ENCODE data around the gene COL4A3. TPM values are rescaled to one million over a fixed set of nuclear protein-coding genes. Genes with fewer than 3 reads are reported as not detected.

Gene COL4A3
- polyA plus RNA-seq, 3 donors: 0.03 TPM; not detected in 2

GRCh38 chr2:227256605-227257004 is 92.2 kb downstream of the COL4A3 start:
- Mint-ChIP-seq H3K4me3 (no peak overlapping the region), H3K27me3 (ENCODE audit: low read depth in 3 of 3) (peaks cover 0 to 2% (median 0%) of the 10 kb centered on the region in 3 donors), H3K4me1 (no peaks in the 10 kb centered on the region), H3K36me3 (no peaks in the 10 kb centered on the region), H3K9me3 (peaks cover 0 to 1% (median 0%) of the 10 kb centered on the region in 7 donors), H3K27ac (no peak overlapping the region)
- Histone ChIP-seq H4K20me1 (ENCODE audit: insufficient read depth, low read length) (no peaks in the 10 kb centered on the region), H3K27ac (ENCODE audit: low read depth in 1 of 2, low read length in 2 of 2) (no peak overlapping the region), H3K4me1 (ENCODE audit: control insufficient read depth in 1 of 2, insufficient read depth in 2 of 2, low read length in 2 of 2) (no peaks in the 10 kb centered on the region), H3K4me3 (replicated peaks in 1 of 3; ENCODE audit: low read depth in 2 of 3, low read length in 3 of 3) (no peak overlapping the region), H3K9ac (ENCODE audit: insufficient read depth, low read length, poor library complexity, severe bottlenecking) (no peak overlapping the region), H3K79me2 (ENCODE audit: insufficient read depth, low read length) (no peaks in the 10 kb centered on the region), H2AFZ (ENCODE audit: insufficient read depth, low read depth, low read length, poor library complexity, severe bottlenecking) (no peak overlapping the region), H3K4me2 (replicated peaks; ENCODE audit: extremely low read depth, low read length, poor library complexity, severe bottlenecking) (no peak overlapping the region), H3K27me3 (ENCODE audit: control insufficient read depth in 2 of 2, insufficient read depth in 2 of 2, low read length in 2 of 2) (no peaks in the 10 kb centered on the region), H3K9me3 (replicated peaks in 1 of 2; ENCODE audit: control insufficient read depth in 1 of 2, insufficient read depth in 1 of 2, low read length in 2 of 2) (no peaks in the 10 kb centered on the region), H3K36me3 (replicated peaks in 1 of 2; ENCODE audit: control insufficient read depth in 1 of 2, insufficient read depth in 2 of 2, low read length in 2 of 2) (no peaks in the 10 kb centered on the region)
- no peak for DNase-seq
- intact Hi-C loops (cut with micrococcal nuclease): no loop called here
- no peak for TF ChIP-seq CTCF (IDR thresholded peaks at IDR 0.05)

GRCh38 chr2:227257820-227258219 is 93.4 kb downstream of the COL4A3 start:
- no peak for TF ChIP-seq CTCF (IDR thresholded peaks at IDR 0.05)
- Histone ChIP-seq H2AFZ (ENCODE audit: insufficient read depth, low read depth, low read length, poor library complexity, severe bottlenecking) (no peak overlapping the region), H3K4me2 (replicated peaks; ENCODE audit: extremely low read depth, low read length, poor library complexity, severe bottlenecking) (no peak overlapping the region), H3K9ac (ENCODE audit: insufficient read depth, low read length, poor library complexity, severe bottlenecking) (no peak overlapping the region), H3K79me2 (ENCODE audit: insufficient read depth, low read length) (no peaks in the 10 kb centered on the region), H3K4me1 (ENCODE audit: control insufficient read depth in 1 of 2, insufficient read depth in 2 of 2, low read length in 2 of 2) (no peaks in the 10 kb centered on the region), H3K36me3 (replicated peaks in 1 of 2; ENCODE audit: control insufficient read depth in 1 of 2, insufficient read depth in 2 of 2, low read length in 2 of 2) (no peaks in the 10 kb centered on the region), H4K20me1 (ENCODE audit: insufficient read depth, low read length) (no peaks in the 10 kb centered on the region), H3K4me3 (replicated peaks in 1 of 3; ENCODE audit: low read depth in 2 of 3, low read length in 3 of 3) (no peak overlapping the region), H3K27ac (ENCODE audit: low read depth in 1 of 2, low read length in 2 of 2) (no peak overlapping the region), H3K9me3 (replicated peaks in 1 of 2; ENCODE audit: control insufficient read depth in 1 of 2, insufficient read depth in 1 of 2, low read length in 2 of 2) (no peaks in the 10 kb centered on the region), H3K27me3 (ENCODE audit: control insufficient read depth in 2 of 2, insufficient read depth in 2 of 2, low read length in 2 of 2) (no peaks in the 10 kb centered on the region)
- no peak overlapping the region for H3K4me3 Mint-ChIP-seq
- intact Hi-C loops (cut with micrococcal nuclease): no loop called here
- WGBS (ENCODE audit: insufficient coverage): 96% methylated on average over 3 of the region's 5 CpGs
- H3K4me1 Mint-ChIP-seq: no peaks in the 10 kb centered on the region
- DNase-seq: no peak
- H3K27ac Mint-ChIP-seq: no peak overlapping the region
- peaks cover 0 to 1% (median 0%) of the 10 kb centered on the region in 7 donors for H3K9me3 Mint-ChIP-seq
- peaks cover 0 to 2% (median 0%) of the 10 kb centered on the region in 3 donors for H3K27me3 Mint-ChIP-seq (ENCODE audit: low read depth in 3 of 3)
- no peaks in the 10 kb centered on the region for H3K36me3 Mint-ChIP-seq
